Measurements from ENCODE around the gene UBR1. TPM values are rescaled to one million over a fixed set of nuclear protein-coding genes. Genes with fewer than 3 reads are reported as not detected.

UBR1 gene
- total RNA-seq, 2 donors from 2014 or later: 33.3 to 37.4 TPM

- no peaks in the 10 kb centered on the region for H3K4me1 Mint-ChIP-seq
- ATAC-seq (replicated peaks): no peak
- no peaks in the 10 kb centered on the region for H3K36me3 Mint-ChIP-seq (ENCODE audit: low read depth)
- no peaks in the 10 kb centered on the region for H3K27me3 Mint-ChIP-seq
- no peak overlapping the region for H3K4me3 Mint-ChIP-seq
- no peak overlapping the region for H3K27ac Mint-ChIP-seq
- H3K9me3 Mint-ChIP-seq: no peaks in the 10 kb centered on the region
Observed at GRCh38 chr15:42933886-42934667, 171.8 kb downstream of the UBR1 start.

GRCh38 chr15:42932833-42933515, 172.9 kb downstream of the UBR1 start:
- ATAC-seq (replicated peaks): no peak
- Mint-ChIP-seq H3K27me3 (no peaks in the 10 kb centered on the region), H3K36me3 (ENCODE audit: low read depth) (no peaks in the 10 kb centered on the region), H3K27ac (no peak overlapping the region), H3K4me3 (no peak overlapping the region), H3K4me1 (no peaks in the 10 kb centered on the region), H3K9me3 (no peaks in the 10 kb centered on the region)

GRCh38 chr15:42931702-42932486, 173.9 kb downstream of the UBR1 start:
- no peaks in the 10 kb centered on the region for H3K9me3 Mint-ChIP-seq
- H3K4me3 Mint-ChIP-seq: no peak overlapping the region
- H3K36me3 Mint-ChIP-seq (ENCODE audit: low read depth): no peaks in the 10 kb centered on the region

GRCh38 chr15:42929306-42929848, 176.5 kb downstream of the UBR1 start:
- ATAC-seq (replicated peaks): no peak
- H3K4me3 Mint-ChIP-seq: no peak overlapping the region
- H3K36me3 Mint-ChIP-seq (ENCODE audit: low read depth): no peaks in the 10 kb centered on the region
- no peaks in the 10 kb centered on the region for H3K4me1 Mint-ChIP-seq
- no peak overlapping the region for H3K27ac Mint-ChIP-seq
- no peaks in the 10 kb centered on the region for H3K27me3 Mint-ChIP-seq
- no peaks in the 10 kb centered on the region for H3K9me3 Mint-ChIP-seq

More at GRCh38 chr15:42931702-42932486, 173.9 kb downstream of the UBR1 start:
- Mint-ChIP-seq H3K27me3 (no peaks in the 10 kb centered on the region), H3K4me1 (no peaks in the 10 kb centered on the region), H3K27ac (no peak overlapping the region)
- no peak for ATAC-seq (replicated peaks)

- peak overlapping the region; percentile 98 for H3K27ac Mint-ChIP-seq
- peak overlapping the region; percentile 97 for H3K4me3 Mint-ChIP-seq
- peak; percentile 48 for ATAC-seq (replicated peaks)
- H3K4me1 Mint-ChIP-seq: peaks cover 10% of the 10 kb centered on the region
- no peaks in the 10 kb centered on the region for H3K27me3 Mint-ChIP-seq
- peaks cover 11% of the 10 kb centered on the region for H3K36me3 Mint-ChIP-seq (ENCODE audit: low read depth)
- H3K9me3 Mint-ChIP-seq: no peaks in the 10 kb centered on the region
Observed at GRCh38 chr15:42921342-42921731, 184.5 kb downstream of the UBR1 start.

- peak within 1 kb of the TSS; percentile 98 for H3K27ac Mint-ChIP-seq
- H3K4me3 Mint-ChIP-seq: peak within 1 kb of the TSS; percentile 97
- ATAC-seq (replicated peaks): peak; percentile 96
- H3K36me3 Mint-ChIP-seq (ENCODE audit: low read depth): peaks cover 11% of the 10 kb centered on the region
- no peaks in the 10 kb centered on the region for H3K27me3 Mint-ChIP-seq
- peaks cover 15% of the 10 kb centered on the region for H3K4me1 Mint-ChIP-seq
- no peaks in the 10 kb centered on the region for H3K9me3 Mint-ChIP-seq
Observed at GRCh38 chr15:42920519-42921341, 185.1 kb downstream of the UBR1 start, which contains the start of gene TTBK2. Gene TTBK2, minus strand, starts transcription at chr15:42920778. Its CDS starts 42,161 bp downstream, at chr15:42878617.

- Mint-ChIP-seq H3K4me1 (peaks cover 17% of the 10 kb centered on the region), H3K4me3 (peak overlapping the region; percentile 97), H3K36me3 (ENCODE audit: low read depth) (peaks cover 11% of the 10 kb centered on the region), H3K27ac (peak overlapping the region; percentile 92), H3K9me3 (no peaks in the 10 kb centered on the region), H3K27me3 (no peaks in the 10 kb centered on the region)
- ATAC-seq (replicated peaks): peak; percentile 24
Observed at GRCh38 chr15:42919799-42920518, 185.9 kb downstream of the UBR1 start.

GRCh38 chr15:42919308-42919707, 186.5 kb downstream of the UBR1 start:
- ATAC-seq (replicated peaks): peak; percentile 13
- H3K27ac Mint-ChIP-seq: peak overlapping the region; percentile 92

GRCh38 chr15:42918047-42918446, 187.8 kb downstream of the UBR1 start:
- Mint-ChIP-seq H3K4me3 (peak overlapping the region; percentile 97), H3K4me1 (peaks cover 17% of the 10 kb centered on the region), H3K27me3 (no peaks in the 10 kb centered on the region), H3K27ac (no peak overlapping the region), H3K9me3 (no peaks in the 10 kb centered on the region), H3K36me3 (ENCODE audit: low read depth) (peaks cover 11% of the 10 kb centered on the region)
- ATAC-seq (replicated peaks): no peak

More at GRCh38 chr15:42919308-42919707, 186.5 kb downstream of the UBR1 start:
- peaks cover 17% of the 10 kb centered on the region for H3K4me1 Mint-ChIP-seq
- H3K27me3 Mint-ChIP-seq: no peaks in the 10 kb centered on the region
- H3K36me3 Mint-ChIP-seq (ENCODE audit: low read depth): peaks cover 11% of the 10 kb centered on the region
- H3K4me3 Mint-ChIP-seq: peak overlapping the region; percentile 97
- H3K9me3 Mint-ChIP-seq: no peaks in the 10 kb centered on the region

GRCh38 chr15:42915654-42916315, 190.1 kb downstream of the UBR1 start:
- no peak for ATAC-seq (replicated peaks)
- Mint-ChIP-seq H3K9me3 (no peaks in the 10 kb centered on the region), H3K4me1 (peaks cover 21% of the 10 kb centered on the region), H3K4me3 (no peak overlapping the region), H3K27me3 (no peaks in the 10 kb centered on the region), H3K36me3 (ENCODE audit: low read depth) (peaks cover 8% of the 10 kb centered on the region), H3K27ac (no peak overlapping the region)

- Mint-ChIP-seq H3K4me3 (no peak overlapping the region), H3K27ac (no peak overlapping the region), H3K4me1 (peaks cover 20% of the 10 kb centered on the region), H3K27me3 (no peaks in the 10 kb centered on the region), H3K9me3 (no peaks in the 10 kb centered on the region), H3K36me3 (ENCODE audit: low read depth) (peaks cover 5% of the 10 kb centered on the region)
- ATAC-seq (replicated peaks): no peak
Observed at GRCh38 chr15:42914728-42915497, 190.9 kb downstream of the UBR1 start.

GRCh38 chr15:42911058-42911592, 194.7 kb downstream of the UBR1 start:
- H3K9me3 Mint-ChIP-seq: no peaks in the 10 kb centered on the region
- H3K27ac Mint-ChIP-seq: no peak overlapping the region

More at GRCh38 chr15:42911058-42911592, 194.7 kb downstream of the UBR1 start:
- Mint-ChIP-seq H3K4me1 (peaks cover 10% of the 10 kb centered on the region), H3K36me3 (ENCODE audit: low read depth) (peaks cover 5% of the 10 kb centered on the region), H3K27me3 (no peaks in the 10 kb centered on the region), H3K4me3 (no peak overlapping the region)
- no peak for ATAC-seq (replicated peaks)

Data from activated T-helper 17 cell treated with anti-CD3 and anti-CD28 coated beads, Interleukin-2, amount 50 U/mL, for 72 hours (primary cell).